NCI-H1436 (cell line): Measurements from ENCODE around the gene HAUS5.
"Not testable (repeated sequence)": the region's sequence is repeated elsewhere in the genome, so short reads cannot be mapped to it uniquely, and the experiment has no call there.

Experiments used
- DNase-seq: peaks from one replicate; lab custom pipeline; 2025; lab: John Stamatoyannopoulos, UW

Gene HAUS5

GRCh38 chr19:35642798-35643254 is 30.3 kb downstream of the HAUS5 start:
- DNase-seq: no peak

- peak; percentile 87 for DNase-seq
These were observed 31.0 kb downstream of the HAUS5 start for GRCh38 chr19:35643255-35644205.

DNA sequence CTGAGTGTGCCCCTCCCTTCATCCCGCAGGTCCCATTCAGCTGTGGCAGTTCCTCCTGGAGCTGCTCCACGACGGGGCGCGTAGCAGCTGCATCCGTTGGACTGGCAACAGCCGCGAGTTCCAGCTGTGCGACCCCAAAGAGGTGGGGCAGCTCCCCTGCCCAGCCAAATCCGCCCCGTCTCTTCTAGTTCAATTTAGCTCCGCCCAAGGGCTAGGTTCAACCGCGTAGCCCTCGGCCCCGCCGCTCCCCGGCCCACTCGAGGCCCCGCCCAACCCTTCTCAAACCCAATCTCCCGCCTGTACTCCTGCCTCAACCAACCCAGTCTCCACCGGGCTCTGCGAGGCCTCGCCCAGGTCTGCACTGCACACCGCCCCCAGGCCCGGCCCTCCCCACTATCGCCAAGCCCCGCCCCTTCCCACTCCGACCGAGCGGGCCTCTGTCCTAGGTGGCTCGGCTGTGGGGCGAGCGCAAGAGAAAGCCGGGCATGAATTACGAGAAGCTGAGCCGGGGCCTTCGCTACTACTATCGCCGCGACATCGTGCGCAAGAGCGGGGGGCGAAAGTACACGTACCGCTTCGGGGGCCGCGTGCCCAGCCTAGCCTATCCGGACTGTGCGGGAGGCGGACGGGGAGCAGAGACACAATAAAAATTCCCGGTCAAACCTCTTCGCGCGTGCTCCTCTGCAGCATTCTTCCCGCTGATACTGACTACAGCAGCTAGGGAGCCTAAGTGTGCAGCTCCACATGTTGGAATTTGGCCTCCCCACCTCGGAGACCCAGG is 31.9 kb downstream of the HAUS5 start:
- peak; percentile 93 for DNase-seq

DNA sequence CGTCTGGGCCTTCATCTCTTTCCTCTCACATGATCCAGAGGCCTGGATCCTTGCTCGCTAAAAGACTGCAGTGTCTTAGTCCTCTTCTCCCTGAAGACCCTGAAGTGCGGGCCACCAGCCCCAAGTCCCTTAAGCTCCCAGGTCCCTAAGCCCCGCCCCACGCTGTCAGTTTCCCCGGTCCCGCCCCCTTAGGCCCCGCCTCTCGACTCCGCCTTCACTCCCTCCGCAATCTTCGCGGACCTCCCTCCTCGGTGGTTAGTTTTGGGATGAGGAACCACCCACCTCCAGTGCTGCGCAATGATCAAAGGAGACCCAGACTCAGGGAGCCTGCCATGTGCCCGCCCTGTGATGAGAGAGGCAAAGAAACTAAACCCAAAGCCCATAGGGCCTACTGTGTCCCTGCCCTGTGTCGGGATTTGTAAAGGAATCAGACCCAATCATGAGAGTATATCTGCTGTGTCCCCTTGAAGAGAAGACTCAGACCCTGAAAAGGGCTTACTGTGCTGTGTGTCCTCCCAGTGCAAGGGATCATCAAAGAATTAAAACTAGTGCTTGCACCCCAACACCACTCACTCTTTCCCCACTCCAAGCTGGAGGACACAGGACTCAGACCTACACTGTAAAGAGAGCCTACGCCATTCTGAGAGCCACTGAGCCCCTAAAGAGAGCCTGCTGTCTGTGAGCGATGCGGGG is 32.6 kb downstream of the HAUS5 start:
- peak; percentile 71 for DNase-seq

DNA sequence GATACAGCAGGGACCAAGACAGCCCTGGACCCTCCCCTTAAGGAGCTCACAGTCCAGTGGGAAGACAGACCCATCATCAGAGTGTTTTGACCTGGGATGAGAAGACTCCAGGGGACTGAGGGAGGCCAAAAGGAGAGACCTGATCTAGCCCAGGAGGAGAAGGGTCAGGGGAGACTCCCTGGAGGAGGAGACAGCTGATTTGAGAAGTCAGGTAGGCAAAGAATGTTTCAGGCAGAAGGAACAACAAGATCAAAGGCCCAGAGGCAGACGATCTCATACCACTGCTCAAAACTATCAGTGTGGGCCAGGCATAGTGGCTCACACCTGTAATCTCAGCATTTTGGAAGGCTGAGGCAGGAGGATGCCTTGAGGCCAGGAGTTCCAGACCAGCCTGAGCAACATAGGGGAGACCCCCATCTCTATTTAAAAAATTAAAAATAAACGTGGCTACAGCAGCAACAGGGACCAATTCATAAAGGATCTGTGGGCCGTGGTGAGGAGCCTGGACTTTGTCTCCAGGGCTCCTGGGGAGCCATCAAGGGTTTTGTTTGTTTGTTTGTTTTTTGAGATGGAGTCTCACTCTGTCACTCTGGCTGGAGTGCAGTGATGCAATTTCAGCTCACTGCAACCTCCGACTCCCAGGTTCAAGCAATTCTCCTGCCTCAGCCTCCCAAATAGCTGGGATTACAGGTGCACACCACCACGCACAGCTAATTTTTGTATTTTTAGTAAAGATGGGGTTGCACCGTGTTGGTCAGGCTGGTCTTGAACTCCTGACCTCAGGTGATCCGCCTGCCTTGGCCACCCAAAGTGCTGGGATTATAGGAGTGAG is 33.4 kb downstream of the HAUS5 start:
- no peak for DNase-seq

- DNase-seq: peak; percentile 95
These were observed 35.8 kb downstream of the HAUS5 start, which contains the start of gene COX6B1 for GRCh38 chr19:35648017-35648961. TSS of gene COX6B1 (plus strand) at chr19:35648323. CDS start at chr19:35651244, 2,921 bp downstream.

GRCh38 chr19:35650581-35650980 is 38.0 kb downstream of the HAUS5 start:
- DNase-seq: no peak

- not testable (repeated sequence) for DNase-seq
These were observed 42.3 kb downstream of the HAUS5 start for GRCh38 chr19:35654828-35655227.

GRCh38 chr19:35655600-35655999 is 43.1 kb downstream of the HAUS5 start:
- no peak for DNase-seq

GRCh38 chr19:35656700-35657099 is 44.2 kb downstream of the HAUS5 start:
- no peak for DNase-seq

- no peak for DNase-seq
These were observed 45.6 kb downstream of the HAUS5 start for GRCh38 chr19:35657904-35658700.

- DNase-seq: no peak
These were observed 49.4 kb downstream of the HAUS5 start for GRCh38 chr19:35661995-35662340.

GRCh38 chr19:35663981-35664380 is 51.4 kb downstream of the HAUS5 start:
- no peak for DNase-seq

DNA sequence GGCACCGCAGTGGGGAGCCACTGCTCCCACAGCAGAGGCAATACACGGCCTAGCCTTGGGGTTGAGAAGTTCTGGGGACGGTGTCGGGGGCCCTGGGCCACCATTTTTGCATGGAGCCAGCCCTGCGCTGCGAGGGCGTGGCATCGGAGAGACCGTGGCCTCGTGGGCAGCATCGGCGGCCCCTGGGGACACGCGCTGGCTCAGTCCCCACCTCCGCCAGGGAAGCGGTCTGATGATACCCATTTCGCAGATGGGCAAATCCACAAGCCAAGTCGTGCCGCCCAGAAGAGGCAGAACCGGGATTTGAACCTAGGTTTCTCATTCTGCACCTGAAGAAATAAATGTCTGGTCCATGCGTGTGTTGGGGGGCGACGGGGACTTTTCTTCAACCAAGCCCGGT is 52.6 kb downstream of the HAUS5 start:
- no peak for DNase-seq

GRCh38 chr19:35665604-35666003 is 53.1 kb downstream of the HAUS5 start:
- DNase-seq: no peak

GRCh38 chr19:35666251-35666913 is 53.8 kb downstream of the HAUS5 start, which contains the start of gene UPK1A:
TSS of gene UPK1A (plus strand) at chr19:35666517. CDS start at chr19:35666813, 296 bp downstream.
- DNase-seq: no peak

DNA sequence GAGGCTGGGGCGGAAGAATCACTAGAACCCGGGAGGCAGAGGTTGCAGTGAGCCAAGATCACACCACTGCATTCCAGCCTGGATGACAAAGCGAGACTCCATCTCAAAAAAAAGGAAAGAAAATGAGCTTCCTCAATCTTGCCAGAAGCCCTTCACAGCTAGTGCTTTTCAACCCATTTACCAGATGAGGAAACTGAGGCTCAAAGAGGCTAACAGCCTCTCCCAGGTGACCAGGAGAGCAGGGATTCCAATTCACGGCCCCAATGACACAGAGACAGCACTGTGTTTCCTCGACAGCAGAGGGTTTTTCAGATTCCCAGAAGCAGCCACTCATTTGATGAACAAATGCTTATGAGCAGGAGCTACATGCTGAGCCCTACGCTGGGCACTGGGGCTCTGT is 57.0 kb downstream of the HAUS5 start:
- no peak for DNase-seq

DNA sequence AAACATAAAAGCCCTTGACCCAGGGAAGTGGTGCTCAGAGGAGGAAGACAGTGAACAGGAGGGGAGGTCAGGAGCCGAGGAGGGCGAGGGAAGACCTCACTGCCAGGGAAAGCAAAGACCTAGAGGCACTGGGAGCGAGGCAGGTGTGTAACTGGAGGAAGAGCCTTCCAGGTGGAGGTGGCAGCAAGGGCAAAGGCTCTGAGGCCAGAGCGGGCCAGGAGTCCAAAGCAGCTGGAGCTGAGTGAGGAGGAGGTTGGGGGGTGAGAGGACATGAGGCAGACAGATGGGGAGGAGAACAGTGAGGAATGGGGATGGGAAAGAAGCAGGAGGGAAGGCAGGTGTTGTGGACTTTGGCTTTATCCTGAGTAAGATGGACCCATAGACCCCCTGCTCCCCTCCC is 57.4 kb downstream of the HAUS5 start:
- DNase-seq: no peak

DNA sequence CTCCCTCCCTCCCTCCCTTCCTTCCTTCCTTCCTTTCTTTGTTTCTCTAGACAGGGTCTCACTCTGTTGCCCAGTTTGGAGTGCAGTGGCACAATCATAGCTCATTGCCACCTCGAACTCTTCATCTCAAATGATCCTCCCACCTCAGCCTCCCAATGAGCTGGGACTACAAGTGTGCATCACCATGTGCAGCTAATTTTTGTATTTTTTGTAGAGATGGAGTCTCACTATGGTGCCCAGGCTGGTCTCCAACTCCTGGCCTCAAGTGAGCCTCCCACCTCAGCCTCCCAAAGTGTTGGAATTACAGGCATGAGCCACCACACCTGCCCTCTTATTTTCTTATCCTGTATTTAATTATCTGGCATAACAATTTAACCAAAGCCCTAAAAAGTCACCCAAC is 58.2 kb downstream of the HAUS5 start:
- no peak for DNase-seq
